Central memory CD4-positive, alpha-beta T cell (primary cell): Measurements from ENCODE around the gene VPS26C.

ENCODE experiments used
- DNase-seq: peaks from one replicate; pipeline ENCODE4 v3.0.0; 2022

Gene VPS26C

DNA sequence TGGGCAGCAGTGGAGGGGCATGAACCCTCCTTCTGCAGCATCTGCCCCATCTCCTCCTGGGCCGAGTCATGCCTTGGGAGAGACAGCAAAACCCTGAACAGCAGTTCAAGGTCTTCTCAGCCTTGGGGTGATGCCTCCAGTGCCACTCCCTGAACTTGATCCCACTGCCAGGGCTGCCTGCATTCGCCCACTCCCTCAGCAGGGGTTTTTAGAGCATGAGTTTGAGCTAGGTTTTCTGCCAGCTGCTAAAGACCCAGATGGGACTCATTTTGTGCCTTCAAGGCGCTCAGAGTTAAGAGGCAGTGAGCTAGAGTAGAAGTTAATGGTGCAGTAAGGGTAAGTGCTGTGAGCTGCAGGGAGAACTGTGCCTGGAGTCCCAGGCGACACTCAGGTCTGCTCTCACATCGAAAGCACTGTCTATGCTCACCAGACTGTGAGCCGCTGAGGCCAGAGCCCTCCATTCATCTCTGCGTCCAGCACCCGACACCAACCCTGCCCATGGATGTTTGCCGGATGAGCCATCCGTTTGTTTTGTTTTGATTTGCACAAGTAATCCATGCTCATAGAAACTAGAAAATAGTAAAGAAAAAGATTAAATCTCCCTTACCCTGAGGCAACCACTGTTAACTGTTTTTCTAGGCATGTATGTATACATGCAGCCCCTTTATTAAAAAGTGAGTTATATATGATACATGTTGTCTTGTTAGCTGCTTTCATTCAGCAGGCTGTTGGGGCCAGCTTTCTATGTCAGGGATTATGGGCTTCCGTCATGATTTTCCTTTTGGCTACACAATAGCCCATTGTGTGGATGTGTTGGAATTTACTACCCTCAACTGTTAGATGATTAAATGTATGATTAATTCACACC, 67.8 kb downstream of the VPS26C start:
- DNase-seq: no peak

DNA sequence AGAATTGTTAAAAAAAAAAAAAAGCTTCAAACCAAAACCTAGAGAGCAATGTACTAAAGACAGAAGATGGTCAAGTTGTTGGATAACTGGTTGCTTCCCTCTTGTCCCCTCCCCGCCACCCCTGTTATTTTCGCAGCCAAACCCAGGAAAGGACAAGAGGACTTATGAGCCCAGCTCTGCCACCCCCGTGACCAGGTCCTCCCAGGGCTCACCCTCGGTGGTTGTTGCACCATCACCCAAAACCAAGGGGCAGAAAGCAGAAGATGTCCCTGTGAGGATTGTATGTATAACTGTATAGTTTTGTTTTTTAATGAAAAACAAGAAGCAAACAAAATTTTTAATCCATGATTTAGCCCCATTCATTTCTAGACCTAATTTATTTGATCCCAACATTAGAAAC, 69.4 kb downstream of the VPS26C start:
- DNase-seq: no peak

DNA sequence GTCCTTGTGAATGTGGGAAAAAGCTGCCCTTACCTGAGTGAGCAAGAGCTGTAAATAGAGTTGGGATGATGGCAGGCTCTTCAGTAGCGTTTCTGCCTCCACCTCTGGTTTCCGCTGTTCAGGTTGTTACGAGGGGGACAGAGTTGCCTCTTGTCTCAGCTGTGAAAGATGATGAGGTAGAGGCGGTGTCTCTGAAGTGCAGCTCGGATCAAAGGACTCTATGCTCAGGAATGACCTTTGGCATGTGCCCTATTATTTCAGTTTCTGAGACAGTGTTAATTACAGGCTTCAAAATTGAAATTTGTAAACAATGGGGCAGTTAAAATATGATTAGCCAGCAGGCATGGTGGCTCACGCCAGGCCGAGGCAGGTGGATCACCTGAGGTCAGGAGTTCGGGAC, 70.3 kb downstream of the VPS26C start:
- DNase-seq: no peak

DNA sequence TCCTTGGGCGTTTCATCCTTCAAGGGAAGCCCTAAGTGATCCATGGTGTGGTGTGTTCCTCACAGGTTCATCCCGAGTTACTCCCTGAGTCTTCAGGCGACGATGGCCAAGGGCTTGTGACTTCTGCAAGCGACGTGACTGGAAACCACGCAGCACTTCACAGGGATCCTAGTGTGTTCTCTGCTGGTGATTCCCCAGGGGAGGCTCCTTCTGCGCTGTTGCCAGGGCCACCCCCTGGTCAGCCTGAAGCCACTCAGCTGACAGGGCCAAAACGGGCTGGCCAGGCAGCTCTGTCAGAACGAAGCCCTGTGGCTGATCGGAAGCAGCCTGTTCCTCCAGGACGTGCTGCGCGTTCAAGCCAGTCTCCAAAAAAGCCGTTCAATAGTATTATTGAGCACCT, 71.5 kb downstream of the VPS26C start:
- DNase-seq: no peak

DNA sequence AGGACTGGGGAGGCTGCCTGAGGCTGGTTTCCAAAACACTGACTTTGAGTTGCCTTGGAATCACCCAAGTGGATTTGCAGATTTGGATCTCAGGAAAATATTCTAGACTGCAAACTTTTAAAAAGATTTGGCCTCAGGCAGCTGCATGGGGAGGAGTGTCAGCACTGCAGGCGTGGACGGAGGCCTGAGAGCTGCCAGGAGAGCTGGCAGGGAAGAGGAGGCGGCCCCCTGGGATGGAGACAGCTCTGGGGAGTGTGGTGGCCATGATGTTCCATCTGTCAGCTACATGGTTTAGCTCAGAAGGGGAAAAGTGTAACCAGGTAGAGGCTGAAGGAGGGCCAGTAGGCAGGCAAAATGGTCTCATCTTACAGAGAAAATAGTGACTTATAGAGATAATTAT, 72.1 kb downstream of the VPS26C start:
- DNase-seq: no peak

DNA sequence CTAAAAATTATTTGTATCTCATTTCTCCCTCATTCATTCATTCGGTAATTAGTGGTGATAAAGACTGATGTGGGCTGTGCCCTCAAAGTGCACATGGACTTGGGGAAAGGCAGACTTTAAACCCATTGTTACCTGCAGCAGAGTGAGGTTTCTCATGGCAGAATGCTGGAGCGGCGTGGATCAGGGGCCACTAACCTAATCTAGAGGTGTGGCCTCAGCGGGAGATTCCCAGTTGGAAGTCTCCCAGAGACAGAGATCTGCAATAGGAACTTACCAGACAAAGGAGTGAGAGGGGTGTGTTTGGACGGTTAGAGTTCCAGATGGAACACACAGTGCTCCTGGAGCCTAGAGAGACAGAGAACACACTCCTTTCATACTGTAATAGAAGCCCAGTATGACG, 73.5 kb downstream of the VPS26C start:
- no peak for DNase-seq

DNA sequence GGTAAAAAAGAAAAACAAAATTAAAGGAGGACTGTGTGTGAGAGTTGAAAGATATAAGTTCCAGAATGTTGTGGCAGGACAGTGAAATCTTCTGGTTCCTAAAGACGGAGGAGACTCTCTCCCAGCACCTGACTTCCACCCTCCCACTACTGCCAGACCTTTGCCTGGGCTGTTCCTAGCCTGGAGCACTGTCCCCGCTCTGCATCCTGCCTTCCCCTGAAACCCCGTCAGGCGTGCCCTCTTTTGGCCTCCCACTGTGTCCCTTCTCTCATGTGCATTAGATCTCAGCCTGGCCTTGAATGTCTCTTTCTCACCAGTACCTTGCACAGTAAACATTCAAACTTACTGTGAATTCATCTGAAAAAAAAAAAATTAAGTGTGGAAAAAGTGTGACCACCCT, 74.1 kb downstream of the VPS26C start:
- DNase-seq: no peak

DNA sequence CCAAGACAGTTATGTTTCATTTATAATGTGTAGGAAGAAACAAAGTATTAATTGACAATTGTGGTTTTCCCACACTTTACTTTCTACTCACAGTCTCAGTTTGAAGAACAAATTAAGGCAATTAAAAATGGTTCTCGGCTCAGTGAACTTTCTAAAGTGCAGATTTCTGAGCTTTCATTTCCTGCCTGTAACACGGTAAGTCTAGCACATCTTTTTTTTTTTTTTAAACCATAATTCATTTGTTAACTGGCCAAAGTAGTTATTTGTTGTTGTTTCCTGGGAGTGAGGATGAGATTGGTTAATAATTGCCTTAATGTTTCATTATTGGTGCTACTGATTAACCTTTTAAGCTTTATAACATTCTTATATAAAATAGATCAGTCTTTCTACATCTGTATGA, 75.1 kb downstream of the VPS26C start:
- no peak for DNase-seq

DNA sequence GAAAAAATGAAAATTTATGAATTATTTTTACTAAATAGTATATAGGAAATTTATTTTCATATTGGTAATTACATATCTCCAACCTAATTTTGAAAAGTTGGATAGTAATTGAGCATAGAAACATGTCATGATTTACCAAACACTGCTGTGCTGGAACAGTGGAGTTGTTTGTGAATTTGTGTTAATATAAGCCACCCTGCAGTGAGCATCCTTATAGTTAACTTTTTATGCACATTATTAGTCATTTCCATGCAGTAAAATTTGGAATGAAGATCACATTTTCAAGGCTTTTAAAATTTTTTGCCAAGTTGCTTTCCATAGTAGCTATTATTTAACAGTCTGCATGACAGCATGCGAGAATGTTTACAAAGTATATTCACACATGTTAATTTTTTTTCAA, 78.3 kb downstream of the VPS26C start:
- DNase-seq: no peak

DNA sequence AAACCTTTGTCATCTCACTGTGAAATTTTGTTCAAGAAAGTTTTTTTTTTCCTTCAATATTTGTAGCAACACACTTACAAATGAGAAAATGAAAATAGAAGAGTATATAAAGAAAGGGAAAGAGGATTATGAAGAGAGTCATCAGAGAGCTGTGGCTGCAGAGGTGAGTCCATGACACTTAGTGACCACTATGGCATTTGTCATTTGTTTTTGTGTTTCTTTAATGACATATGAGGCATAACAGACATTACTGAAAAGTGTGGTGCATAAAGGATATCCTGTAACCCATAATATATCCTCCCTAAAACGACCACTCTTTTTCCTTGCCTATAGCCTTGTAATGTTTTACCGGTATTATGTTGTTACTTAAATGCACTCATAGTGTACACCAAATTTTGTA, 80.2 kb downstream of the VPS26C start:
- DNase-seq: no peak

DNA sequence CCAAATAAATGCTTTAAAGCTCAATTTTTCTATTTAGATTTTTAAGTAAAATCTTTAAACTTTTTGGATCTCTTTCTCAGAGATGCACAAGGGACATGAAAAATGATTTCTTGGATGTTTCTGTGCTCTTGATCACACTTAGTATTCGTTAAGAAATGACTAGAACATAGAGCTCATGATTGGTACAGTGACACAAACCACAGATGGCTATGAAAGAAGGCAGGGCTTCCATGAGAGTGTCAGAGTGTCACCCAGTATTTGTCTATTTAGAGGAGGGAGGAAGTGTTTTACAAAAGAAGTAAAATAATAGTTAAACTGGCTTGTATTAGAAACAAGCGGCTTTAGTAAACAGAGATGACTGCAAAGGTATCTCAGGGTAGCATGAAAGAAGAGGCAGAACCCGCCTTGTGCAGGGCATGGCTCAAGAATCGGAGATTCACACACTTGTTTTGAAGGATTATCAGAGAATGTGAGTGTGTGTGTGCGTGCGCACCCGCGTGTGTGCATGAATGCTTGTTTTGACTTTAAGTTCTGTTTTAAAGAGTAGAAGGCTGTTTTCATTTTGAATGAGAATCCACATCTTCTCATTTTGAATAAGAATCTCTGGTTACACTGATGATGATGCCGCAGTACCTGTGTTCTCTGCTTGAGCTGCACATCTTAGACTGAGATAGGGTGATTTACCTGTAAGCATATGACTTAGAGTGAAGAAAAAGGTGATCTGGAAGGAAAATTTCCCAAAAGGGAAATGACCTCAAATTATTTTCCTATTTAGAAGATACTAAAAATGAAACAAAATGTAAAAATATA, 82.1 kb downstream of the VPS26C start:
- DNase-seq: no peak

DNA sequence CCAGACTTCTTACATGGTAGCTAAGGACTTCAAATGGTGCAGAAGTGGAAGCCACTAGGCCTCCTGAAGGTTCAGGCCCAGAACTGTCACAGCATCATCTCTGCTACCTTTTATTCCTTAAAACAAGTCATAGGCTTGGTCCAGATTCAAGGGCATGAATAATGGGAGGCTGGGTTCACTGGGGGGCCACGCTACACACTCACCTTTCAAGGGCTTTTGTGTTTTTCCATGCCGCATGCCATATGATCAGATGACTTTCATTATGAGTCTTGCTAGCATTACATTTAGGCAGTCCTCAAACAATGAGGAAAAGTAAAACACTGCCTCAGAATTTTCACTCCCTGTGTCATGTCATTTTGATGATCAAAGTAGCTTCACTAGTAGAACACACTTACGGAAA, 83.4 kb downstream of the VPS26C start:
- DNase-seq: no peak

DNA sequence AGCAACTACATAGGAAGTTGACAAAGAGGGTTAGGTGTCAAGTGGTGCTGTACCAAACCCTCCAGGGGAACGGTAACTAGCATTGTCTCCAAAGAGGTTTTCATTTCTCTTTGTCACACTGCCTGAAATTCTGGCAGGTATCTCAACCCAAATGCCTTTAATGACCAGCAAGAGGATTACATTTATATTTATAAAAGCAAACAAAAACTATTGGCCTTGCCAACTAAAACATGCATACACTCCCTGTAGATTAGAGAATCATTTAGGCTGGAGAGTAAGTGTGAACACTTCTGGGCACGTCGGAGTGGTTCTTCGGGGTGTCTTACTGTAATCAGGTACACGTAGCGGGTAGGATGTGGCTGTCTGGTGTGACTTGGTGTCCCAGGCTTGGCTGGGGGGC, 84.9 kb downstream of the VPS26C start:
- no peak for DNase-seq

DNA sequence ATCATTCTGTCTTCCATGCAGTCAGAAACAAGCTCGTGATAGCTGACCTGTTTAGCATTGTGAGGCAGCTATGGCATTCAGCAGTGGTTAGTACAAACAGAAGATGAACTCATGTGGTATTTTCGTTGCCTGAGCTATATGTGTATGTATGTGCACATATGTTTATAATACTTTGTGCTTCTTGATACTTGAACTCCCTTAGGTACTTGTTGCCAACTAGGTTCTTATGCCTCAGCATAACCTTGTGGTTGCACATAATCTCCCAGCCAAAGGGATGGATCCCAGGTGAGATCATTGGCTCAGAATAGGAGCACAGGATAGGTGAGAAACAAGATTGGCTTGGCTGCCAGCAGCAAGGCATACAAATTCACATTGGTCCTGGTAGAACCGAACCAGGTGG, 86.1 kb downstream of the VPS26C start:
- no peak for DNase-seq

DNA sequence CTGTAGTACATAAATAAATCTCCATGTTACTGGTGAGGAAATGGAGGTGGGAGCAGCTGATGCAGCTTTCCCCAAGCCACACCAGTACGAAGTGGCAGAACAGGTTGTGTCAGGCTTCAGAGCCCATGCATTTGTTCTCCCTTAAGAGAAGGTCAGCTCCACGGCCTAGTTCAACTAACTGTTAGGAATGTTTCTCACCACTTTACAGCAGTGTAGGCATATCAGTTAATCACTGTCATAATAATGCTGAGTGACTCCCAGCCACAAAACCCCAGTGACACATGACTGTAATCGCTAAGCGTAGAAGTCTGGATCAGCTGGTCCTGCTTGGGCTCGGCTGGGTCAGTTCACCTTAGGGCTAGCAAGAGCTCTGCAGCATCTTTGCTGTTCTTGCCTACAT, 90.4 kb downstream of the VPS26C start:
- DNase-seq: no peak
